Activated naive CD4-positive, alpha-beta T cell treated with anti-CD3 and anti-CD28 coated beads, Interleukin-2, amount 10 ng/mL, durations not matched to agents 7 days and 5 days (primary cell): Measurements from ENCODE around the gene FYCO1.

Experiments
- CTCF ChIA-PET: fragments of 350-600 bp; sonication (Branson Sonifier 250); formaldehyde crosslinking; loops from one replicate; lab custom pipeline; 2021; ENCODE audit warnings: antibody characterized with exemption; lab: Charles Lee
- DNase-seq: peaks from one replicate; pipeline ENCODE4 v3.0.0-alpha.2; 2020
- H3K27ac Mint-ChIP-seq: one replicate; pipeline ENCODE4 v1.8.0; 2021; ENCODE audit warnings: mild to moderate bottlenecking, moderate library complexity, mixed read lengths
- H3K27me3 Mint-ChIP-seq: one replicate; pipeline ENCODE4 v1.8.0; 2021; ENCODE audit warnings: mild to moderate bottlenecking, mixed read lengths
- H3K36me3 Mint-ChIP-seq: one replicate; pipeline ENCODE4 v1.8.0; 2021; ENCODE audit warnings: mixed read lengths
- H3K4me1 Mint-ChIP-seq: one replicate; pipeline ENCODE4 v1.8.0; 2021; ENCODE audit warnings: mixed read lengths
- H3K4me3 Mint-ChIP-seq: one replicate; pipeline ENCODE4 v1.8.0; 2021; ENCODE audit warnings: mild to moderate bottlenecking, moderate library complexity, mixed read lengths
- H3K9me3 Mint-ChIP-seq: one replicate; pipeline ENCODE4 v1.8.0; 2021; ENCODE audit warnings: mixed read lengths

Gene FYCO1

GRCh38 chr3:45871780-45872179, 123.8 kb downstream of the FYCO1 start:
- Mint-ChIP-seq H3K27ac (no peak overlapping the region), H3K4me1 (peaks cover 23% of the 10 kb centered on the region), H3K4me3 (no peak overlapping the region), H3K36me3 (no peaks in the 10 kb centered on the region), H3K9me3 (peaks cover 5% of the 10 kb centered on the region), H3K27me3 (peaks cover 71% of the 10 kb centered on the region)
- CTCF ChIA-PET = no interaction called here
- DNase-seq = no peak

GRCh38 chr3:45870099-45870498, 125.5 kb downstream of the FYCO1 start:
- Mint-ChIP-seq H3K27ac (no peak overlapping the region), H3K9me3 (peaks cover 5% of the 10 kb centered on the region), H3K4me1 (peaks cover 28% of the 10 kb centered on the region), H3K4me3 (no peak overlapping the region), H3K36me3 (no peaks in the 10 kb centered on the region), H3K27me3 (peaks cover 74% of the 10 kb centered on the region)
- peak; percentile 74 for DNase-seq
- CTCF ChIA-PET = no interaction called here

GRCh38 chr3:45869638-45870037, 126.0 kb downstream of the FYCO1 start:
- CTCF ChIA-PET = no interaction called here
- H3K27ac Mint-ChIP-seq = no peak overlapping the region
- no peaks in the 10 kb centered on the region for H3K36me3 Mint-ChIP-seq
- no peak overlapping the region for H3K4me3 Mint-ChIP-seq
- peaks cover 77% of the 10 kb centered on the region for H3K27me3 Mint-ChIP-seq
- no peak for DNase-seq
- peaks cover 5% of the 10 kb centered on the region for H3K9me3 Mint-ChIP-seq
- peaks cover 33% of the 10 kb centered on the region for H3K4me1 Mint-ChIP-seq

- DNase-seq = no peak
- Mint-ChIP-seq H3K9me3 (peaks cover 3% of the 10 kb centered on the region), H3K4me3 (no peak overlapping the region), H3K36me3 (no peaks in the 10 kb centered on the region), H3K27me3 (peaks cover 69% of the 10 kb centered on the region), H3K27ac (no peak overlapping the region), H3K4me1 (peaks cover 34% of the 10 kb centered on the region)
- CTCF ChIA-PET = no interaction called here
Observed at GRCh38 chr3:45868650-45869049, 127.0 kb downstream of the FYCO1 start.

GRCh38 chr3:45868213-45868612, 127.4 kb downstream of the FYCO1 start:
- peaks cover 38% of the 10 kb centered on the region for H3K4me1 Mint-ChIP-seq
- CTCF ChIA-PET = no interaction called here
- peaks cover 5% of the 10 kb centered on the region for H3K9me3 Mint-ChIP-seq
- no peak overlapping the region for H3K27ac Mint-ChIP-seq
- no peaks in the 10 kb centered on the region for H3K36me3 Mint-ChIP-seq
- DNase-seq = no peak
- no peak overlapping the region for H3K4me3 Mint-ChIP-seq
- peaks cover 70% of the 10 kb centered on the region for H3K27me3 Mint-ChIP-seq
